ENCODE data around the gene FABP1. TPM values are rescaled to one million over a fixed set of nuclear protein-coding genes. Genes with fewer than 3 reads are reported as not detected.

FABP1 gene
- total and polyA plus RNA-seq, 2 of the 4 experiments (the other 2 are of a cell fraction) = not detected

- no peak for DNase-seq
- Histone ChIP-seq H4K5ac (ENCODE audit: low read depth, low read length) (no peak overlapping the region), H3K14ac (replicated peaks; ENCODE audit: low read depth, low read length) (no peak overlapping the region), H2BK5ac (ENCODE audit: low read depth, low read length, poor library complexity, severe bottlenecking) (no peak overlapping the region), H3K9ac (ENCODE audit: low read depth, low read length) (no peak overlapping the region), H3K4me3 (ENCODE audit: insufficient read depth, low read depth, low read length) (no peak overlapping the region), H3K9me3 (ENCODE audit: control insufficient read depth, insufficient read depth, low read length) (no peaks in the 10 kb centered on the region), H3K4me2 (ENCODE audit: low read depth, low read length) (no peak overlapping the region), H3K79me1 (ENCODE audit: low read depth in 1 of 2, low read length in 2 of 2) (no peaks in the 10 kb centered on the region), H3K23ac (ENCODE audit: low read depth, low read length) (no peak overlapping the region), H2AK9ac (replicated peaks; ENCODE audit: low read depth, low read length, poor library complexity) (no peak overlapping the region), H3K27ac (ENCODE audit: insufficient read depth, low read length) (no peak overlapping the region), H3K9me1 (ENCODE audit: insufficient read depth, low read length) (no peaks in the 10 kb centered on the region), H3K27me3 (ENCODE audit: control insufficient read depth, insufficient read depth, low read length) (peaks cover 15% of the 10 kb centered on the region), H2BK15ac (ENCODE audit: low read depth, low read length) (no peak overlapping the region), H2AK5ac (ENCODE audit: low read depth, low read length) (no peak overlapping the region), H3K36me3 (ENCODE audit: control insufficient read depth, insufficient read depth, low read length) (no peaks in the 10 kb centered on the region), H4K20me1 (ENCODE audit: insufficient read depth, low read length) (no peaks in the 10 kb centered on the region), H2BK20ac (ENCODE audit: low read depth, low read length) (no peak overlapping the region), H2BK120ac (ENCODE audit: low read depth, low read length) (no peak overlapping the region), H3K4ac (ENCODE audit: low read depth, low read length) (no peak overlapping the region), H2AFZ (replicated peaks; ENCODE audit: low read length, poor library complexity) (no peak overlapping the region), H3K56ac (ENCODE audit: extremely low read depth, insufficient read depth, low read length) (no peak overlapping the region), H3K4me1 (ENCODE audit: control insufficient read depth, insufficient read depth, low read length) (no peaks in the 10 kb centered on the region), H4K91ac (ENCODE audit: insufficient read depth, low read depth, low read length) (no peak overlapping the region), H4K8ac (ENCODE audit: low read depth in 2 of 2, low read length in 2 of 2) (no peak overlapping the region), H3K18ac (ENCODE audit: low read depth, low read length) (no peak overlapping the region)
- CTCF ChIA-PET = no interaction called here
- in situ Hi-C loops (cut with MboI; ENCODE audit: low sequenced_read_pairs) (no loop called here), intact Hi-C loops (cut with micrococcal nuclease) (no loop called here), dilution Hi-C loops (cut with HindIII; ENCODE audit: low sequenced_read_pairs, unreplicated experiment) (no loop called here)
- WGBS, 2 experiments (ENCODE audit: extremely low coverage in 2 of 2, insufficient read length in 1 of 2) = 6% methylated on average over 18 of the region's 37 CpGs; no CpG with 5 or more reads in 1 of the 2 experiments
- no TSS peak for BruUV-seq (replicated peaks)
- TF ChIP-seq MAFK (IDR thresholded peaks at IDR 0.05; ENCODE audit: low read depth, low read length) (no peak), RFX5 (IDR thresholded peaks at IDR 0.05; ENCODE audit: low read depth, low read length) (no peak)
- no peak for ATAC-seq (ENCODE audit: low read depth)
- POLR2A ChIA-PET (ENCODE audit: unreplicated experiment) = no interaction called here
Measured at GRCh38 chr2:88170472-88170892, 42.6 kb upstream of the FABP1 start.

All from IMR-90 (cell line).